Heart left ventricle (tissue), 13 donors: ENCODE measurements around the gene LRFN5.

Source experiments
- POLR2A ChIP-seq, 2 donors: fragments of 450-650 bp; IDR thresholded peaks; one replicate each; pipeline ENCODE4 v1.6.1; 2017; ENCODE audit warnings: antibody characterized with exemption in 2 of 2, mild to moderate bottlenecking in 2 of 2, moderate library complexity in 2 of 2
- TF ChIP-seq, protein P1 (sequence below), 12 donors: fragments of 200-600 bp; sonication (generic) in 4 of 12; IDR thresholded peaks; one replicate each; pipeline versions ENCODE4 v1.5.0 to v1.8.0; 2018 to 2022; ENCODE audit warnings: antibody characterized with exemption in 12 of 12, mild to moderate bottlenecking in 5 of 12
- donor health status: ischemic (EF 13 %, LVEDD 7.1; RV severe dilation, severe dysfunction).
- donor health status: DM: no; HTN: yes; CAD: no.
- donor health status: DM: no; HTN: no; CAD: no.
- donor health status: ischemic (EF 25% LVEDD 6.9; RV normal size, moderate dysfunction).
- donor health status: ischemic (EF 25% LVEDD 5.7; RV mildly dilated, moderate dysfunction).
- donor health status: ischemic (EF 35%, LVEDD 5.7; RV mildly dilated, moderate dysfunction).
- donor health status: nonischemic (EF 11% LVEDD 7.7; RV severe dilation, severe dysfunction).
- donor health status: DM: yes; HTN: yes; CAD: no.
- donor health status: PGD.
- donor health status: ischemic (EF 29% LVEDD 5.4; RV normal size, mild dysfunction).
- donor health status: nonischemic (EF 23%, LVEDD 6.1; RV moderate dilation, normal function).

GRCh38 chr14:41839661-41840060 is 233.0 kb downstream of the LRFN5 start:
- no peak for TF ChIP-seq POLR2A (IDR thresholded peaks at IDR 0.05)
- TF ChIP-seq, protein P1, sequence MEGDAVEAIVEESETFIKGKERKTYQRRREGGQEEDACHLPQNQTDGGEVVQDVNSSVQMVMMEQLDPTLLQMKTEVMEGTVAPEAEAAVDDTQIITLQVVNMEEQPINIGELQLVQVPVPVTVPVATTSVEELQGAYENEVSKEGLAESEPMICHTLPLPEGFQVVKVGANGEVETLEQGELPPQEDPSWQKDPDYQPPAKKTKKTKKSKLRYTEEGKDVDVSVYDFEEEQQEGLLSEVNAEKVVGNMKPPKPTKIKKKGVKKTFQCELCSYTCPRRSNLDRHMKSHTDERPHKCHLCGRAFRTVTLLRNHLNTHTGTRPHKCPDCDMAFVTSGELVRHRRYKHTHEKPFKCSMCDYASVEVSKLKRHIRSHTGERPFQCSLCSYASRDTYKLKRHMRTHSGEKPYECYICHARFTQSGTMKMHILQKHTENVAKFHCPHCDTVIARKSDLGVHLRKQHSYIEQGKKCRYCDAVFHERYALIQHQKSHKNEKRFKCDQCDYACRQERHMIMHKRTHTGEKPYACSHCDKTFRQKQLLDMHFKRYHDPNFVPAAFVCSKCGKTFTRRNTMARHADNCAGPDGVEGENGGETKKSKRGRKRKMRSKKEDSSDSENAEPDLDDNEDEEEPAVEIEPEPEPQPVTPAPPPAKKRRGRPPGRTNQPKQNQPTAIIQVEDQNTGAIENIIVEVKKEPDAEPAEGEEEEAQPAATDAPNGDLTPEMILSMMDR (IDR thresholded peaks at IDR 0.05), result no peak
